ENCODE data around the gene OR10H3. TPM values are rescaled to one million over a fixed set of nuclear protein-coding genes. Genes with fewer than 3 reads are reported as not detected.

OR10H3 gene
- total RNA-seq, 2 experiments from 2014 or later: not detected

DNA sequence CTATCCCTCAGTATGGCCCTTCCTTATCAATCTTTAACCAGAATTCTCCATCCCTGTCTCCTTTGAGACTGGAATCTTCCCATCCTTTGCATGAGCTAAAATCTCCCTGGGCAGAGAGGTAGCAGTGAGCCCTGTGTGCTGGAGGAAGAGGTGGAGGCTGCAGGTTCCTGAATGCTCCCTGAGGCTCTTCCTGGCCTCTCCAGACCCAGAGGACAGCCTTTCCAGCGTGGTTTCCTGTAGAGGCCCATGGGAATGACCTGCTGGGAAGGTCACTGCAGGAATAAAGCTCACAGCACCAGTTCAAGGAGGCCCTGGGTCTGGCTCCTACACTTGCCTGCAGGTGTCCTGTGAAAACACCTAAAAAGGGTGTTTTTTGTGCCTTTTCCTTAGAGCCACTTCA, 5.4 kb upstream of the OR10H3 start:
- Histone ChIP-seq H3K4me1 (ENCODE audit: insufficient read depth, low read length, poor library complexity, severe bottlenecking) (no peaks in the 10 kb centered on the region), H3K9me2 (ENCODE audit: insufficient read depth, low read length) (no peaks in the 10 kb centered on the region), H3K79me2 (ENCODE audit: insufficient read depth, low read depth, low read length) (no peaks in the 10 kb centered on the region), H4K20me1 (ENCODE audit: insufficient read depth, low read length) (no peaks in the 10 kb centered on the region), H3K4me3 (ENCODE audit: low read depth, low read length, poor library complexity, severe bottlenecking) (no peak overlapping the region), H3K9me3 (ENCODE audit: low read length) (no peaks in the 10 kb centered on the region), H3K36me3 (ENCODE audit: insufficient read depth, low read length) (no peaks in the 10 kb centered on the region), H3K27ac (ENCODE audit: low read depth, low read length, poor library complexity, severe bottlenecking) (no peak overlapping the region), H2AFZ (ENCODE audit: low read length) (no peak overlapping the region), H3K4me2 (ENCODE audit: low read length) (no peak overlapping the region)
- POLR2A ChIA-PET: no interaction called here
- CTCF ChIA-PET (ENCODE audit: unreplicated experiment): no interaction called here
- DNase-seq (ENCODE audit: low spot score): no peak
- no TSS peak for BruUV-seq (replicated peaks)
- intact Hi-C loops (cut with micrococcal nuclease; ENCODE audit: unreplicated experiment): no loop called here
- TF ChIP-seq, protein P1, sequence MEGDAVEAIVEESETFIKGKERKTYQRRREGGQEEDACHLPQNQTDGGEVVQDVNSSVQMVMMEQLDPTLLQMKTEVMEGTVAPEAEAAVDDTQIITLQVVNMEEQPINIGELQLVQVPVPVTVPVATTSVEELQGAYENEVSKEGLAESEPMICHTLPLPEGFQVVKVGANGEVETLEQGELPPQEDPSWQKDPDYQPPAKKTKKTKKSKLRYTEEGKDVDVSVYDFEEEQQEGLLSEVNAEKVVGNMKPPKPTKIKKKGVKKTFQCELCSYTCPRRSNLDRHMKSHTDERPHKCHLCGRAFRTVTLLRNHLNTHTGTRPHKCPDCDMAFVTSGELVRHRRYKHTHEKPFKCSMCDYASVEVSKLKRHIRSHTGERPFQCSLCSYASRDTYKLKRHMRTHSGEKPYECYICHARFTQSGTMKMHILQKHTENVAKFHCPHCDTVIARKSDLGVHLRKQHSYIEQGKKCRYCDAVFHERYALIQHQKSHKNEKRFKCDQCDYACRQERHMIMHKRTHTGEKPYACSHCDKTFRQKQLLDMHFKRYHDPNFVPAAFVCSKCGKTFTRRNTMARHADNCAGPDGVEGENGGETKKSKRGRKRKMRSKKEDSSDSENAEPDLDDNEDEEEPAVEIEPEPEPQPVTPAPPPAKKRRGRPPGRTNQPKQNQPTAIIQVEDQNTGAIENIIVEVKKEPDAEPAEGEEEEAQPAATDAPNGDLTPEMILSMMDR (conservative IDR thresholded peaks at IDR 0.05; ENCODE audit: low read length): no peak
- TF ChIP-seq EZH2phosphoT487 (IDR thresholded peaks at IDR 0.05; ENCODE audit: borderline replicate concordance, low read depth, low read length): no peak

DNA sequence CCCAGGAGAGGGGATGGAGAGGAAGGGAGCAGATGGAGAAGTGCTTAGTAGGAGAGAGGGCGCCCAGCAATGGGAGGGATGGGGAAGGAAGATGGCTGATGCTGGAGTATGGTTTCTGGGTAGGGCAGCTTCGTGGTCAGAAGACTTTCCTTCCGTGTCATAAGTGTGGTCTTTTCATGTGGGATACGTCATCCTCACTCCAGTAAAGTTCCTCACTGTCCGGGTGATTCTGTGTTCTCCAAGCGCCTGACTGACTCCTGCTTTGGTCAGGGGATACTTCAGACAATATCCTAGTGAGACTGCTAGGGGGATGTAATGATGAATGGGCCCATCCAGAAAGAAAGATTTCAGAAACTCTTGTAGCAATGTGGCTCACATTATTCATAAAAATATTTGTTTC, 3.9 kb upstream of the OR10H3 start:
- Histone ChIP-seq H4K20me1 (ENCODE audit: insufficient read depth, low read length) (no peaks in the 10 kb centered on the region), H3K4me3 (ENCODE audit: low read depth, low read length, poor library complexity, severe bottlenecking) (no peak overlapping the region), H3K36me3 (ENCODE audit: insufficient read depth, low read length) (no peaks in the 10 kb centered on the region), H3K79me2 (ENCODE audit: insufficient read depth, low read depth, low read length) (no peaks in the 10 kb centered on the region), H3K4me2 (ENCODE audit: low read length) (no peak overlapping the region), H3K9me3 (ENCODE audit: low read length) (no peaks in the 10 kb centered on the region), H2AFZ (ENCODE audit: low read length) (no peak overlapping the region), H3K9me2 (ENCODE audit: insufficient read depth, low read length) (no peaks in the 10 kb centered on the region), H3K4me1 (ENCODE audit: insufficient read depth, low read length, poor library complexity, severe bottlenecking) (no peaks in the 10 kb centered on the region), H3K27ac (ENCODE audit: low read depth, low read length, poor library complexity, severe bottlenecking) (no peak overlapping the region)
- ChIA-PET POLR2A (no interaction called here), CTCF (ENCODE audit: unreplicated experiment) (no interaction called here)
- intact Hi-C loops (cut with micrococcal nuclease; ENCODE audit: unreplicated experiment): no loop called here
- BruUV-seq (replicated peaks): no TSS peak
- no peak for DNase-seq (ENCODE audit: low spot score)
- TF ChIP-seq EZH2phosphoT487 (IDR thresholded peaks at IDR 0.05; ENCODE audit: borderline replicate concordance, low read depth, low read length): no peak
- TF ChIP-seq, protein P1 (conservative IDR thresholded peaks at IDR 0.05; ENCODE audit: low read length): no peak

DNA sequence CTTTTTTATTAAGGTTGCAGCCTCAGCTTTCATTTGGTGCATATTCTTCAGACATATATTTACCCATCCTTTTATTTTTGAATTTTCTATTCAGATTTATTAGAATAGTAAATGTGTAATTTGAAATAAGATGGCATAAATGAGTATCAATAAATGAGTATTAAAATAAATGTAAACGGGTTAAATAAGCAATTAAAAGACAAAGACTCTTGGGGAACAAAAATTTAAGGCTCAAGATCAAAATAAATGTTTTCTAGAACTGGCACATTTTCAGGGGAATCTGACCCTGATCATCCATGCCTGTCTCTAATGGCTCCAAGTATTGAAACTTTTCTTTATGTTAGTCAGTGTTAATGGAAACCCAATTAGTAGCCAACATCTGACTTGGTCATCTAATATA, 3.0 kb downstream of the OR10H3 start:
- Histone ChIP-seq H3K36me3 (ENCODE audit: insufficient read depth, low read length) (no peaks in the 10 kb centered on the region), H3K4me3 (ENCODE audit: low read depth, low read length, poor library complexity, severe bottlenecking) (no peak overlapping the region), H3K9me3 (ENCODE audit: low read length) (peaks cover 13% of the 10 kb centered on the region), H2AFZ (ENCODE audit: low read length) (no peak overlapping the region), H3K4me1 (ENCODE audit: insufficient read depth, low read length, poor library complexity, severe bottlenecking) (no peaks in the 10 kb centered on the region), H3K27ac (ENCODE audit: low read depth, low read length, poor library complexity, severe bottlenecking) (no peak overlapping the region), H3K4me2 (ENCODE audit: low read length) (no peak overlapping the region), H4K20me1 (ENCODE audit: insufficient read depth, low read length) (no peaks in the 10 kb centered on the region), H3K9me2 (ENCODE audit: insufficient read depth, low read length) (no peaks in the 10 kb centered on the region), H3K79me2 (ENCODE audit: insufficient read depth, low read depth, low read length) (no peaks in the 10 kb centered on the region)
- BruUV-seq (replicated peaks): no TSS peak
- intact Hi-C loops (cut with micrococcal nuclease; ENCODE audit: unreplicated experiment): no loop called here
- ChIA-PET CTCF (ENCODE audit: unreplicated experiment) (no interaction called here), POLR2A (no interaction called here)
- TF ChIP-seq EZH2phosphoT487 (IDR thresholded peaks at IDR 0.05; ENCODE audit: borderline replicate concordance, low read depth, low read length): no peak
- TF ChIP-seq, protein P1 (conservative IDR thresholded peaks at IDR 0.05; ENCODE audit: low read length): no peak
- DNase-seq (ENCODE audit: low spot score): no peak
